GM10266 (cell line): ENCODE measurements around the gene MGAT5.

Source experiments
- DNase-seq: peaks from one replicate; pipeline ENCODE4 v3.0.0; 2012; ENCODE audit errors: extremely low spot score
- TF ChIP-seq, protein P1 (sequence below): IDR thresholded peaks from 2 replicates; pipeline ENCODE4 v1.5.1; 2012; ENCODE audit warnings: mild to moderate bottlenecking, low read depth; ENCODE audit not compliant: control insufficient read depth, insufficient read depth; ENCODE audit errors: missing control alignments

MGAT5 gene

GRCh38 chr2:134301099-134301927 lies 47.4 kb downstream of the MGAT5 start:
- no peak for DNase-seq
- TF ChIP-seq, protein P1, sequence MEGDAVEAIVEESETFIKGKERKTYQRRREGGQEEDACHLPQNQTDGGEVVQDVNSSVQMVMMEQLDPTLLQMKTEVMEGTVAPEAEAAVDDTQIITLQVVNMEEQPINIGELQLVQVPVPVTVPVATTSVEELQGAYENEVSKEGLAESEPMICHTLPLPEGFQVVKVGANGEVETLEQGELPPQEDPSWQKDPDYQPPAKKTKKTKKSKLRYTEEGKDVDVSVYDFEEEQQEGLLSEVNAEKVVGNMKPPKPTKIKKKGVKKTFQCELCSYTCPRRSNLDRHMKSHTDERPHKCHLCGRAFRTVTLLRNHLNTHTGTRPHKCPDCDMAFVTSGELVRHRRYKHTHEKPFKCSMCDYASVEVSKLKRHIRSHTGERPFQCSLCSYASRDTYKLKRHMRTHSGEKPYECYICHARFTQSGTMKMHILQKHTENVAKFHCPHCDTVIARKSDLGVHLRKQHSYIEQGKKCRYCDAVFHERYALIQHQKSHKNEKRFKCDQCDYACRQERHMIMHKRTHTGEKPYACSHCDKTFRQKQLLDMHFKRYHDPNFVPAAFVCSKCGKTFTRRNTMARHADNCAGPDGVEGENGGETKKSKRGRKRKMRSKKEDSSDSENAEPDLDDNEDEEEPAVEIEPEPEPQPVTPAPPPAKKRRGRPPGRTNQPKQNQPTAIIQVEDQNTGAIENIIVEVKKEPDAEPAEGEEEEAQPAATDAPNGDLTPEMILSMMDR: no peak

GRCh38 chr2:134301928-134302260 lies 48.0 kb downstream of the MGAT5 start:
- TF ChIP-seq, protein P1: no peak
- no peak for DNase-seq

DNA sequence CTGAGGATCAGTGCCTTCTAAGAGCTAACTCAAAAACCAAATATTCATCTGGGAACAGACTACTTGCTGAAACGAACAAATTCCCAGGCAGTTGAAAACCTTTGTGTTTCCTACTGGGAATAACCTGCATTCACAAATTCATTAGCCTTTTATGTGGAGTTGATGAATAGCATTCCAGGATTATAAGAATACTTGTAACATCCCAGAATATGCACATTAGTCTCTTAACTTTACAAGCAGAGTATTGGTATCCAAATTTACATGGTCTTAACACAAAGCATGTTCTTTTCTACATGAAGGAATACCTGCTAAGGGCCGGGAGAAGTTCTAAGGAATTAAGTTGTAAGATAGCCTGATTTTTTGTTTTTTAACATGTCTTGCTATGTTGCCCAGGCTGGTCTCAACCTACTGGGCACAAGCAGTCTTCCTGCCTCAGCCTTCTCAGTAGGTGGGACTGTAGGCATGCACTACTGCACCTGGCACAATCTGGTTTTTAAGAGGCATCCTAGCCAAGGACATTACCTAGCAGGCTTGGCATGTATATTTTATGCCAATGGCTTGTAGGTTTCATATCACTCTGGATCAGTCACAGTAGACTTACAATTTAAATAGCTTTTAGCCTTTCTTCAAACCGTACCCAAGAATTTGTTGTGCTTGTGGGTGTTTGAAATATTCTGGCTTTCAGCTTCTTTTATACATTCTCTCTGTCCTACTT lies 50.7 kb downstream of the MGAT5 start:
- TF ChIP-seq, protein P1: no peak
- no peak for DNase-seq

DNA sequence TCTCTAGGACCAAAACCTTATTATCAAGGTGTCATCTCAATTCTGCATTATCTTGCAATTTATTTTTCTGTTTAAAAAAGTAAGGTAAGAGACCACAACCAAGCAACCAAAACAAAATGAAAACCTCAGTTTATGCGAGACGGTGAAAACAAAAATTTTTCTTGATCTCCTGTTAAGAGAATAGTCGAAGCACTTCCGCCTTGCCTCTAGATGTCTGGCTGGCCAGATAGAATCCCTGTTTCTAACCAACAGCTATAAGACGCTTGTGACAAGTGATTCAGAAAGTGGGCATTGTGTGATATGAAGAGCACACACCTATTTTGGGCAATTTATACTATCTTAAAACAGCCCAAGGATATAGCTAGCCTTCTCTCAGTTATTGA lies 51.2 kb downstream of the MGAT5 start:
- no peak for DNase-seq
- TF ChIP-seq, protein P1: no peak

DNA sequence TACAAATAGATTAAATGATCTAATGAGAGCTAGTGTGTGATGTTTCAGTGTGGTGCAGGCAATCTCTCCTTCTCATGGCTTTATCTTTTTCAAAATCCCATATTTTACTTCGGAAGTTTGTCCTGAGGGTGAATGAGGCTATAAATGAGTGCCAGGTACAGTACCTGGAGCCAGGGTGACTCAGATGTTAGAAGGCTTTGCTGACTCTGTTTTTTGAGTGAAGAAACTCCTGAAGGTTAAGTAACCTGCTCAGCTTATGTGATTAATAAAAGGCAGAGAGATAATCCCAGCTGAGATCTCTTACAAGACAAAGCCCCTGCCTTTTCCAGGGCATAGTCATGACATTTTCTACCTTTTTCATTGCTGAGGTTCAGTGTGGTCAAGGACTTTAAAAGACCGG lies 52.6 kb downstream of the MGAT5 start:
- TF ChIP-seq, protein P1: no peak
- DNase-seq: no peak

DNA sequence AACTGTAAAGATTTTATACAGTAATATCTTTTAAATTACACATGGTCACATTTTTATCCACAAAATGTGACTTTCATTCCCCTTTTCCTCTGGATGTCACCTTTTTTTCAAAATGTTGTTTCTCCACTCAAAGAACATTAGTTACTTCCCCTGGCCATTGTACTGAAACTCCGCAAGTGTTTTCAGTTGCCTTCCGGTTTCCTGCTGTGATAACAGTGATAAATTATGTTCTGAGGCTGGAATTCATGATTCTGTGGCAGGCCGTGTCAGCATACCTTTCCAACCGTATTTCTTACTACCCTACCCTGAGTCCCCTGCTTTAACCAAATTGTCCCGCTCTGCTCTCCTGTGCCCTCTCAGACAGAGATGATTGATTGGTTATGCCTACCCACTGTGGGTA lies 53.5 kb downstream of the MGAT5 start:
- no peak for DNase-seq
- TF ChIP-seq, protein P1: no peak

DNA sequence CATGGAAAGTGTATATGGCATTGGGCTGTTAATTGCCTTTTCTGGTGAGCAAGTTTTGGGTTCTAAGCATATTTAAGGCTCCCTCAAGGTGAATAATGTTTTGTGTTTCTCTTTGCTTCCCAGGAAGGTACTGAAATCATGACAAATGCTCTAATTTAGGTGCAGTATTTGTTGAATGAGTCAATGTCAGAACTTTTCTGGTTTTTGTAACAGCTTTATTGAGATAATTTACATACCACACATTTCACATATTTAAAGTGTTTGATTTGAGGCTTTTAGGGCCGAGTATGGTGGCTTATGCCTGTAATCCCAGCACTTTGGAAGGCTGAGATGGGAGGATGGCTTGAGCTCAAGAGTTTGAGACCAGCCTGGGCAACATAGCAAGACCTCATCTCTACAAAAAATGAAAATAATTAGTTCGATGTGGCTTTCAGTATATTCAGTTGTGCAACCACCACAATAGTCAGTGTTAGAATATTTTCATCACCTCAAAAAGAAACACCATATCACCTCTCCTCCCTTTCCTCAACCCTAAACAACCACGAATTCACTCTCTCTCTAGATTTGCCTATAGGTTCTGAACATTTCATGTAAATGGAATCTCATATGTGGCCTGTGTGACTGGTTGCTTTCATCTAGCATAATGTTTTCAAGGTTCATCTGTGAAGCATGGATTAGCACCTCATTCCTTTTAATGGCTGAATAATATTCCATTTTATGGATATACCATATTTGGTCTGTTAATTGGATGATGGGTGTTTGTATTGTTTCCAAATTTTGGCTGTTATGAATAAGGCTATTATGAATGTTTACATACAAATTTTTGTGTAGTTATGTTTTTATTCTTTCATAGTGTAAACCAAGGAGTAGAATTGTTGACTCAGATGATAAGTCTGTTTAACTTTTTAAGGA lies 54.9 kb downstream of the MGAT5 start:
- TF ChIP-seq, protein P1: no peak
- DNase-seq: no peak
